ENCODE results near the gene NTM. TPM values are rescaled to one million over a fixed set of nuclear protein-coding genes. Genes with fewer than 3 reads are reported as not detected.

The NTM gene
- total RNA-seq, 2 donors from 2014 or later: not detected

- DNase-seq (ENCODE audit: low spot score) (no peak), ATAC-seq (ENCODE audit: insufficient number of reproducible peaks, low FRiP score, low read depth) (no peak)
- H3K9me3 ChIP-seq: no peaks in the 10 kb centered on the region
- H3K36me3 ChIP-seq: no peaks in the 10 kb centered on the region
- no peak overlapping the region for H3K4me3 ChIP-seq
- no peak overlapping the region for H3K27ac ChIP-seq
- H3K4me1 ChIP-seq (ENCODE audit: control insufficient read depth in 1 of 2, low read depth in 2 of 2): no peaks in the 10 kb centered on the region
- H3K27me3 ChIP-seq (replicated peaks; ENCODE audit: insufficient read depth): no peaks in the 10 kb centered on the region
- TF ChIP-seq, protein P1, sequence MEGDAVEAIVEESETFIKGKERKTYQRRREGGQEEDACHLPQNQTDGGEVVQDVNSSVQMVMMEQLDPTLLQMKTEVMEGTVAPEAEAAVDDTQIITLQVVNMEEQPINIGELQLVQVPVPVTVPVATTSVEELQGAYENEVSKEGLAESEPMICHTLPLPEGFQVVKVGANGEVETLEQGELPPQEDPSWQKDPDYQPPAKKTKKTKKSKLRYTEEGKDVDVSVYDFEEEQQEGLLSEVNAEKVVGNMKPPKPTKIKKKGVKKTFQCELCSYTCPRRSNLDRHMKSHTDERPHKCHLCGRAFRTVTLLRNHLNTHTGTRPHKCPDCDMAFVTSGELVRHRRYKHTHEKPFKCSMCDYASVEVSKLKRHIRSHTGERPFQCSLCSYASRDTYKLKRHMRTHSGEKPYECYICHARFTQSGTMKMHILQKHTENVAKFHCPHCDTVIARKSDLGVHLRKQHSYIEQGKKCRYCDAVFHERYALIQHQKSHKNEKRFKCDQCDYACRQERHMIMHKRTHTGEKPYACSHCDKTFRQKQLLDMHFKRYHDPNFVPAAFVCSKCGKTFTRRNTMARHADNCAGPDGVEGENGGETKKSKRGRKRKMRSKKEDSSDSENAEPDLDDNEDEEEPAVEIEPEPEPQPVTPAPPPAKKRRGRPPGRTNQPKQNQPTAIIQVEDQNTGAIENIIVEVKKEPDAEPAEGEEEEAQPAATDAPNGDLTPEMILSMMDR (IDR thresholded peaks at IDR 0.05): no peak
These were observed 662.6 kb downstream of the NTM start for GRCh38 chr11:132033051-132033450.

DNA sequence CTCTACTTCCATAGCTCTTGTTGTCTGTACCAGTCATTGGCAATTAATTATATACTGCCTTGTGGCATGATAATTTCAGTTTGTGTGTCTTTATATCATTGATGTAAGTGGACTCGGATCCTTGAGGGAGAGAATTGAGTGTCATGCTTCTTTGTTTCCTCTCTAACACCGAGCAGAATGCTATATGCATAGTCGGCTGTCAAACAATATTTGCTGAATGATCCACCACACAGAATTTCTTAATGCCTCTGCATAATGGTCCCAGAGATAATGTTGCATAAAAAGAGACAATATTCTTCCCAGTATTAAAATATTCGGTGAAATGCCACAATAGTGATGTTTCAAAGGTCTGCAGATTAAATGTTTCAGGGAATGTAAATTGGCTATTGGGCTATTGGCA is 664.8 kb downstream of the NTM start:
- Histone ChIP-seq H3K27me3 (replicated peaks; ENCODE audit: insufficient read depth) (no peaks in the 10 kb centered on the region), H3K27ac (no peak overlapping the region), H3K36me3 (no peaks in the 10 kb centered on the region), H3K4me1 (ENCODE audit: control insufficient read depth in 1 of 2, low read depth in 2 of 2) (no peaks in the 10 kb centered on the region), H3K4me3 (no peak overlapping the region), H3K9me3 (no peaks in the 10 kb centered on the region)
- TF ChIP-seq, protein P1 (IDR thresholded peaks at IDR 0.05): no peak
- no peak for ATAC-seq (ENCODE audit: insufficient number of reproducible peaks, low FRiP score, low read depth)
- no peak for DNase-seq (ENCODE audit: low spot score)

DNA sequence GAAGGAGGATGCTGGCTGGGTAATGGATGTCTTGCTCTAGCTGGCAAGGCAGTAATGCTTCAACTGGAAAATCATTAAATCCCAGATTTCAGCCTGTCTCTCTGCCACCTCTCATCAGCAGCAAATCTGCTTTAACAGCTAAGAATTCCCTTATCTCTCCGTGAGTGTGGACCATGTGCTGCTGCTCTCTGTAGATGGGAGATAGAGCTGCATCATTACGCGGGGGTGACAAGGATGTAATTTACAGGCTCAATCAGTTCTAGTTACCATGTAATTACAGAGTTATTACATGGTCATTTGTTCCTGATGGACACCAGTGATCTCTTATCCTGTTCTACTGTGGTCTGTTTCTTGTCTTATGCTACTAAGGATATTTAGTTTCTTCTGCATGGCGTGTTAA is 665.4 kb downstream of the NTM start:
- DNase-seq (ENCODE audit: low spot score) (no peak), ATAC-seq (ENCODE audit: insufficient number of reproducible peaks, low FRiP score, low read depth) (no peak)
- TF ChIP-seq, protein P1 (IDR thresholded peaks at IDR 0.05): no peak
- Histone ChIP-seq H3K4me1 (ENCODE audit: control insufficient read depth in 1 of 2, low read depth in 2 of 2) (no peaks in the 10 kb centered on the region), H3K4me3 (no peak overlapping the region), H3K36me3 (no peaks in the 10 kb centered on the region), H3K9me3 (no peaks in the 10 kb centered on the region), H3K27ac (no peak overlapping the region), H3K27me3 (replicated peaks; ENCODE audit: insufficient read depth) (no peaks in the 10 kb centered on the region)

GRCh38 chr11:132036220-132036619 is 665.8 kb downstream of the NTM start:
- no peaks in the 10 kb centered on the region for H3K9me3 ChIP-seq
- H3K4me3 ChIP-seq: no peak overlapping the region
- no peaks in the 10 kb centered on the region for H3K4me1 ChIP-seq (ENCODE audit: control insufficient read depth in 1 of 2, low read depth in 2 of 2)
- TF ChIP-seq, protein P1 (IDR thresholded peaks at IDR 0.05): no peak
- no peaks in the 10 kb centered on the region for H3K27me3 ChIP-seq (replicated peaks; ENCODE audit: insufficient read depth)
- H3K36me3 ChIP-seq: no peaks in the 10 kb centered on the region
- DNase-seq (ENCODE audit: low spot score): no peak
- no peak for ATAC-seq (ENCODE audit: insufficient number of reproducible peaks, low FRiP score, low read depth)
- H3K27ac ChIP-seq: no peak overlapping the region

GRCh38 chr11:132036746-132037466 is 666.5 kb downstream of the NTM start:
- TF ChIP-seq, protein P1 (IDR thresholded peaks at IDR 0.05): no peak
- Histone ChIP-seq H3K27ac (no peak overlapping the region), H3K4me3 (no peak overlapping the region), H3K9me3 (no peaks in the 10 kb centered on the region), H3K27me3 (replicated peaks; ENCODE audit: insufficient read depth) (no peaks in the 10 kb centered on the region), H3K36me3 (no peaks in the 10 kb centered on the region), H3K4me1 (ENCODE audit: control insufficient read depth in 1 of 2, low read depth in 2 of 2) (no peaks in the 10 kb centered on the region)
- ATAC-seq (ENCODE audit: insufficient number of reproducible peaks, low FRiP score, low read depth): no peak
- DNase-seq (ENCODE audit: low spot score): no peak
